Measurements from ENCODE around the gene DOCK3. TPM values are rescaled to one million over a fixed set of nuclear protein-coding genes. Genes with fewer than 3 reads are reported as not detected.
A peak's percentile ranks its signal among the peaks of the same experiment; 100 is the strongest.

The DOCK3 gene
- total RNA-seq, 2 experiments from 2014 or later, result 0.93 to 1.1 TPM

DNA sequence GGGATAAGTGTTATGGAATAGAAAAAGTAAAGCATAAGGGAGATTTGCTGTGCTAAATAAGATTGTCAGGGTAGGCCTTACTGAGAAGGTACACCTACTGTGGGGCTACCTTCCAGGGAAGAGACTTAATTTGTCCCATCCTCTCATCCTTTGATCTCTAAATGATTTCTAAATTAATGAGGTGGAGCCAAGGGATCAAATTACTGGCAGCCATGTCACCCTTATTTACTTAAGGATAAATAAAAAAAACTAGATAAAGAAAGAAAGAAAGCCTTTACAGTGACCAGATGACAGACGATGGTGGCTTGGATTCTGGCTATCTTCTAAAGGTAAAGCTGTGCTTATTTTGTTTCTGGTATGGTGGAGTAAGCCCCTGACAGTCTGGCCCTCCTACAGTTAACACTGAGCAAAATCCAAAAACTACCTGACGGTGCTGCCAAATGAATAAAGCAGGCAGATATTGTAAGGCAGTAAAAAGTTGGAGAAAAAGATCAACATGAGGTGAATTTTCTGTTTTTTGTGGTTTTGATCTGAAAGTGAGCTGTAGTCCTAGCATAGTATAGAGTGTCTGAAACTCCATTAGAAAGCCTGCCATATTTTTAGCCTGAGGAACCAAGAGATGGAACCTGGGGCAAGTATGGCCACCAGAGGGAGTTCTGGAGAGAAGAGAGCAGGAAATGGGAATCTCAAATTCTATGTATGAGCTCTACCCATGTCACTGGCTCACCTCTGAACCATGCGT lies 425.2 kb downstream of the DOCK3 start:
- Histone ChIP-seq H3K36me3 (ENCODE audit: insufficient read depth, low read length) (no peaks in the 10 kb centered on the region), H3K4me3 (ENCODE audit: low read length) (no peak overlapping the region), H3K27me3 (ENCODE audit: control insufficient read depth in 1 of 2, insufficient read depth in 2 of 2, low read length in 2 of 2) (no peaks in the 10 kb centered on the region), H3K9me3 (ENCODE audit: control insufficient read depth in 1 of 2, insufficient read depth in 1 of 2, low read length in 2 of 2) (no peaks in the 10 kb centered on the region), H3K27ac (ENCODE audit: low read depth in 1 of 2, low read length in 2 of 2) (no peak overlapping the region), H3K4me1 (ENCODE audit: insufficient read depth, low read length) (no peaks in the 10 kb centered on the region)
- H3K36me3 Mint-ChIP-seq (ENCODE audit: low read depth), result peaks cover 6% of the 10 kb centered on the region
- TF ChIP-seq, protein P1, sequence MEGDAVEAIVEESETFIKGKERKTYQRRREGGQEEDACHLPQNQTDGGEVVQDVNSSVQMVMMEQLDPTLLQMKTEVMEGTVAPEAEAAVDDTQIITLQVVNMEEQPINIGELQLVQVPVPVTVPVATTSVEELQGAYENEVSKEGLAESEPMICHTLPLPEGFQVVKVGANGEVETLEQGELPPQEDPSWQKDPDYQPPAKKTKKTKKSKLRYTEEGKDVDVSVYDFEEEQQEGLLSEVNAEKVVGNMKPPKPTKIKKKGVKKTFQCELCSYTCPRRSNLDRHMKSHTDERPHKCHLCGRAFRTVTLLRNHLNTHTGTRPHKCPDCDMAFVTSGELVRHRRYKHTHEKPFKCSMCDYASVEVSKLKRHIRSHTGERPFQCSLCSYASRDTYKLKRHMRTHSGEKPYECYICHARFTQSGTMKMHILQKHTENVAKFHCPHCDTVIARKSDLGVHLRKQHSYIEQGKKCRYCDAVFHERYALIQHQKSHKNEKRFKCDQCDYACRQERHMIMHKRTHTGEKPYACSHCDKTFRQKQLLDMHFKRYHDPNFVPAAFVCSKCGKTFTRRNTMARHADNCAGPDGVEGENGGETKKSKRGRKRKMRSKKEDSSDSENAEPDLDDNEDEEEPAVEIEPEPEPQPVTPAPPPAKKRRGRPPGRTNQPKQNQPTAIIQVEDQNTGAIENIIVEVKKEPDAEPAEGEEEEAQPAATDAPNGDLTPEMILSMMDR (IDR thresholded peaks at IDR 0.05), result peak; percentile 44
- CTCF ChIA-PET, result interaction anchor here (1.1 kb wide), 1 partner anchor 128 kb away, joined by 3 read pairs; no protein-coding TSS in a partner anchor
- intact Hi-C loops (cut with DNase I, micrococcal nuclease), result no loop called here
- peaks cover 1% of the 10 kb centered on the region for H3K9me3 Mint-ChIP-seq
- no peak overlapping the region for H3K4me3 Mint-ChIP-seq
- DNase-seq, result peak in 4 of 14 experiments; percentile 19 to 35 (median 28)
- peaks cover 5% of the 10 kb centered on the region for H3K27me3 Mint-ChIP-seq
- peaks cover 8% of the 10 kb centered on the region for H3K4me1 Mint-ChIP-seq (ENCODE audit: low read depth)
- ATAC-seq (ENCODE audit: poor library complexity), result no peak
- H3K27ac Mint-ChIP-seq, result no peak overlapping the region
- POLR2A ChIA-PET, result no interaction called here

DNA sequence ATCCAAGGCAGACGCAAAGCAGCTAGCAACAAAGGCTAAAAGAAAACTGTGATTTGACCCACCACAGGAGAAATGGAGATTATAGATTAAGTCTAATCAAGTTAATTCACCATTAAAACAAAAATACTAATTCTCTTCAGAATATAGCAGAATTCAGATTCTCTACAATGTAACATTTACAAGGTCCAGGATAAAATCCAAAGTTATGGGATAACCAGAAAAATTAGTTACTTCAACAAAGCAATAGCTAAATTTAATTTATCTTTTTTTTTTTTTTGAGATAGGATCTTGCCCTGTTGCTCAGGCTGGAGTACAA lies 425.8 kb downstream of the DOCK3 start:
- H3K27ac Mint-ChIP-seq, result no peak overlapping the region
- H3K9me3 Mint-ChIP-seq, result peaks cover 1% of the 10 kb centered on the region
- H3K36me3 Mint-ChIP-seq (ENCODE audit: low read depth), result peaks cover 6% of the 10 kb centered on the region
- H3K36me3 ChIP-seq (ENCODE audit: insufficient read depth, low read length), result no peaks in the 10 kb centered on the region
- ChIA-PET CTCF (interaction anchor here (1.1 kb wide), 1 partner anchor 129 kb away, joined by 3 read pairs; no protein-coding TSS in a partner anchor), POLR2A (no interaction called here)
- intact Hi-C loops (cut with DNase I, micrococcal nuclease), result no loop called here
- no peak for ATAC-seq (ENCODE audit: poor library complexity)
- TF ChIP-seq, protein P1 (IDR thresholded peaks at IDR 0.05), result no peak
- H3K27me3 ChIP-seq (ENCODE audit: control insufficient read depth in 1 of 2, insufficient read depth in 2 of 2, low read length in 2 of 2), result no peaks in the 10 kb centered on the region
- H3K4me3 ChIP-seq (ENCODE audit: low read length), result no peak overlapping the region
- peaks cover 9% of the 10 kb centered on the region for H3K27me3 Mint-ChIP-seq
- H3K4me1 ChIP-seq (ENCODE audit: insufficient read depth, low read length), result no peaks in the 10 kb centered on the region
- H3K4me1 Mint-ChIP-seq (ENCODE audit: low read depth), result peaks cover 8% of the 10 kb centered on the region
- no peaks in the 10 kb centered on the region for H3K9me3 ChIP-seq (ENCODE audit: control insufficient read depth in 1 of 2, insufficient read depth in 1 of 2, low read length in 2 of 2)
- no peak for DNase-seq
- H3K27ac ChIP-seq (ENCODE audit: low read depth in 1 of 2, low read length in 2 of 2), result no peak overlapping the region
- H3K4me3 Mint-ChIP-seq, result no peak overlapping the region

DNA sequence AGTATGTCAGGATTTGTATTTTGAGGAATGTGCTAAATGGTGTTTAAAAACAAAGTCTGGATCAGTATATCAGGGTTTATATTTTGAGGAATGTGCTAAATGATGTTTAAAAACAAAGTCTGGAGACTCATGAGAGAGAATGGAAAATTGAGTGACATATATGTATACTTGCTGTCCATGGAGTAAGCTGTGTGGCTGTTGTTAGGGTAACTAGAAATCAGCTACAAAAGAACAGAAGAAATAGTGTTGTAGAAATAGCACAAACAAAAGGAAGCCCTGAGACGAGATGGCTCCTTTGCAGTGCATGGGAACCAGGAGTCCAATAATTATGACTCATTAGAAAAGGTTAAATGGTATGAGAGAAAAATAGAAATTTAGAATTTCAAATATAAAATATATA lies 427.7 kb downstream of the DOCK3 start:
- no peak for ATAC-seq (ENCODE audit: poor library complexity)
- Mint-ChIP-seq H3K4me1 (ENCODE audit: low read depth) (peaks cover 8% of the 10 kb centered on the region), H3K36me3 (ENCODE audit: low read depth) (peaks cover 4% of the 10 kb centered on the region), H3K4me3 (no peak overlapping the region), H3K27me3 (peaks cover 17% of the 10 kb centered on the region), H3K27ac (no peak overlapping the region), H3K9me3 (peaks cover 3% of the 10 kb centered on the region)
- intact Hi-C loops (cut with DNase I, micrococcal nuclease), result no loop called here
- Histone ChIP-seq H3K9me3 (ENCODE audit: control insufficient read depth in 1 of 2, insufficient read depth in 1 of 2, low read length in 2 of 2) (peaks cover 0 to 9% of the 10 kb centered on the region in 2 experiments), H3K27ac (ENCODE audit: low read depth in 1 of 2, low read length in 2 of 2) (no peak overlapping the region), H3K36me3 (ENCODE audit: insufficient read depth, low read length) (no peaks in the 10 kb centered on the region), H3K4me1 (ENCODE audit: insufficient read depth, low read length) (no peaks in the 10 kb centered on the region), H3K4me3 (ENCODE audit: low read length) (no peak overlapping the region), H3K27me3 (ENCODE audit: control insufficient read depth in 1 of 2, insufficient read depth in 2 of 2, low read length in 2 of 2) (no peaks in the 10 kb centered on the region)
- no peak for DNase-seq
- TF ChIP-seq, protein P1 (IDR thresholded peaks at IDR 0.05), result no peak
- POLR2A ChIA-PET, result no interaction called here
- CTCF ChIA-PET, result no interaction called here
